ENCODE results near the gene PTP4A1. TPM values are rescaled to one million over a fixed set of nuclear protein-coding genes. Genes with fewer than 3 reads are reported as not detected.
A peak's percentile ranks its signal among the peaks of the same experiment; 100 is the strongest.

The PTP4A1 gene
- total and polyA plus RNA-seq, 2 of the 13 experiments (the other 11 are each of a cell fraction or from before 2014, with no cell fraction given) = 141 to 376 TPM

- TF ChIP-seq ZNF878 (CRISPR knock-in tag; IDR thresholded peaks at IDR 0.05) = peak; percentile 95
- TF ChIP-seq ZNF558 (CRISPR knock-in tag; IDR thresholded peaks at IDR 0.05; ENCODE audit: borderline replicate concordance) = no peak; the same call in 1 of the 2 replicates
- TF ChIP-seq ZNF276 (CRISPR knock-in tag; IDR thresholded peaks at IDR 0.05; ENCODE audit: low read depth) = no peak
- TF ChIP-seq ZGPAT (CRISPR knock-in tag; IDR thresholded peaks at IDR 0.05) = peak; percentile 86; the same call in 1 of the 2 replicates
- no peak for TF ChIP-seq ISX (CRISPR knock-in tag; conservative IDR thresholded peaks at IDR 0.05)
- TF ChIP-seq TRIM22 (IDR thresholded peaks at IDR 0.05) = no peak
- no peak for TF ChIP-seq FOXA1 (IDR thresholded peaks at IDR 0.05)
- TF ChIP-seq FOXA1 (CRISPR knock-in tag; IDR thresholded peaks at IDR 0.05) = peak; percentile 43
- 0 out of 2 replicates have a peak, but pooled peaks have one; percentile 18 for TF ChIP-seq RNF2 (conservative IDR thresholded peaks at IDR 0.05; ENCODE audit: low read depth)
- TF ChIP-seq HCFC1 (IDR thresholded peaks at IDR 0.05; ENCODE audit: low read depth, low read length) = no peak
- TF ChIP-seq ATAD3A (CRISPR knock-in tag; IDR thresholded peaks at IDR 0.05) = 0 out of 2 replicates have a peak, but pooled peaks have one; percentile 3
- TF ChIP-seq TOPORS (CRISPR knock-in tag; IDR thresholded peaks at IDR 0.05) = peak; percentile 84
- peak; percentile 70 for TF ChIP-seq TBL1XR1 (IDR thresholded peaks at IDR 0.05; ENCODE audit: borderline replicate concordance, low read length, partially characterized antibody)
- TF ChIP-seq ZNF382 (CRISPR knock-in tag; IDR thresholded peaks at IDR 0.05; ENCODE audit: borderline replicate concordance) = no peak
- TF ChIP-seq SCMH1 (CRISPR knock-in tag; IDR thresholded peaks at IDR 0.05; ENCODE audit: borderline replicate concordance) = no peak
- no peak; the same call in 1 of the 2 replicates for TF ChIP-seq PITX1 (CRISPR knock-in tag; IDR thresholded peaks at IDR 0.05)
- TF ChIP-seq ZNF776 (CRISPR knock-in tag; IDR thresholded peaks at IDR 0.05) = peak; percentile 97
- TF ChIP-seq ZFP36L1 (CRISPR knock-in tag; IDR thresholded peaks at IDR 0.05) = peak; percentile 93
- no peak for TF ChIP-seq ZBTB33 (CRISPR knock-in tag; IDR thresholded peaks at IDR 0.05)
- peak; percentile 35 for TF ChIP-seq HDAC2 (CRISPR knock-in tag; IDR thresholded peaks at IDR 0.05)
- TF ChIP-seq PHF20 (CRISPR knock-in tag; IDR thresholded peaks at IDR 0.05) = 0 out of 2 replicates have a peak, but pooled peaks have one; percentile 14
- TF ChIP-seq PTBP1 (IDR thresholded peaks at IDR 0.05; ENCODE audit: low read depth, low read length, poor library complexity, severe bottlenecking) = no peak
- TF ChIP-seq ZNF562 (CRISPR knock-in tag; IDR thresholded peaks at IDR 0.05; ENCODE audit: borderline replicate concordance) = peak; percentile 56; the same call in 1 of the 2 replicates
- TF ChIP-seq CREB1 (IDR thresholded peaks at IDR 0.05) = peak; percentile 94
- TF ChIP-seq CREB1 (CRISPR knock-in tag; IDR thresholded peaks at IDR 0.05) = peak; percentile 89
- TF ChIP-seq DR1 (CRISPR knock-in tag; IDR thresholded peaks at IDR 0.05) = peak; percentile 97
Observed at GRCh38 chr6:63572044-63572746, at the start of gene PTP4A1, which contains the start of gene LOC128125822 (continued).
